Esophagus muscularis mucosa (tissue), 4 donors: ENCODE data around the gene ANO6.

Source experiments
- CTCF ChIP-seq, 3 experiments: fragments of 200-600 bp in 2 of 3; fragments of 450-650 bp in 1 of 3; sonication (generic) in 2 of 3; IDR thresholded peaks; one replicate each; pipeline ENCODE4 v1.5.1; 2017 to 2019; ENCODE audit warnings: antibody characterized with exemption in 3 of 3, mild to moderate bottlenecking in 2 of 3, moderate library complexity in 1 of 3
- EP300 ChIP-seq: sonication (generic); formaldehyde crosslinking; IDR thresholded peaks from one replicate; pipeline ENCODE4 v1.6.1; 2017; ENCODE audit warnings: antibody characterized with exemption
- POLR2A ChIP-seq: fragments of 450-650 bp; IDR thresholded peaks from one replicate; pipeline ENCODE4 v1.6.1; 2017; ENCODE audit warnings: antibody characterized with exemption, moderate library complexity, mild to moderate bottlenecking, low read depth
- POLR2AphosphoS5 ChIP-seq, 2 donors: sonication (generic); formaldehyde crosslinking; IDR thresholded peaks; one replicate each; pipeline ENCODE4 v1.6.1; 2017; ENCODE audit warnings: antibody characterized with exemption in 2 of 2

- no peak for TF ChIP-seq POLR2AphosphoS5 (IDR thresholded peaks at IDR 0.05)
- no peak for TF ChIP-seq POLR2A
- TF ChIP-seq CTCF (IDR thresholded peaks at IDR 0.05) = no peak
- no peak for TF ChIP-seq EP300
Observed at GRCh38 chr12:45248095-45248494, 32.2 kb downstream of the ANO6 start.
